HG03439 (cell line): ENCODE measurements around the gene CADM1.

Experiments
- ATAC-seq: cut with Tn5 transposase; IDR thresholded peaks from one replicate; pipeline ENCODE4 v1.9.1; 2021; ENCODE audit warnings: mild to moderate bottlenecking, moderate library complexity; ENCODE audit not compliant: unreplicated experiment

Gene CADM1

DNA sequence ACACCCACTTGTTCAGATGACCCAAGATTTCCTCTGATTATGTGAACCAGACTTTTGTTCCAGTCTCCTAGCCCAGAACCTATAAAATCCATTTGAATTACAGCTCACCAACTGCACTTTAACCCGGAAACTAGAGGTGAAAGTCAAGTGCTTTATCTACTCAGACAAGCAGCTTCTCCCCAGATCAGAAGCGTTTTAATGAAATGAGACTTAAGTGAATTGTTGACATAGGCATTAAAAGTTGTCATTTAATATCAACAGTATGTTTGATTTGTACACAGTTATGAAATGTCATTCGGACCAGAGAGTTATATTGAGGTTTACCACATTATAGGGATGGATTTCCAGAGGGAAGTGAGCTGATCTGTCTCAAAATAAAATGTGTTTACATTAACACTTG, 52.0 kb downstream of the CADM1 start:
- no peak for ATAC-seq

DNA sequence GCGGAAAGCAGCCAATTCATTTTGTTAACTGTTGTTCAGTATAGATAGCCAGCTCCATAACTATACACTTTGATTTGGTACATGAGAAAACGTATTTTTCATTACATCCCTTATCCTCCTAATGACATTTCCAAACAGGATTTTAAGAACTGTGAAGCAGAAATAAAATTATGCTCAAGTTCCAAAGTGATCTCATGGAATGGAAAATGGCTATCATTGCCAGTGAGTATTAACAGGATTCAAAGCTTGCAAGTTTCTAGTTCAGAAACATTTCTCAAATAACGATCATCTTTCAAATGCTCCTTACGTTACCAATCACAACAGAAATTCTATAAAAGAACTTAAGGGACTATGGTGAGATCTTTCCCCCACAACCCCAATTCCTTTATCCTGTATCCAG, 53.7 kb downstream of the CADM1 start:
- ATAC-seq, result no peak

GRCh38 chr11:115447273-115447864, 56.8 kb downstream of the CADM1 start:
- ATAC-seq, result no peak

GRCh38 chr11:115446214-115446613, 58.0 kb downstream of the CADM1 start:
- no peak for ATAC-seq

- ATAC-seq, result no peak
Measured at GRCh38 chr11:115444542-115444941, 59.7 kb downstream of the CADM1 start.

DNA sequence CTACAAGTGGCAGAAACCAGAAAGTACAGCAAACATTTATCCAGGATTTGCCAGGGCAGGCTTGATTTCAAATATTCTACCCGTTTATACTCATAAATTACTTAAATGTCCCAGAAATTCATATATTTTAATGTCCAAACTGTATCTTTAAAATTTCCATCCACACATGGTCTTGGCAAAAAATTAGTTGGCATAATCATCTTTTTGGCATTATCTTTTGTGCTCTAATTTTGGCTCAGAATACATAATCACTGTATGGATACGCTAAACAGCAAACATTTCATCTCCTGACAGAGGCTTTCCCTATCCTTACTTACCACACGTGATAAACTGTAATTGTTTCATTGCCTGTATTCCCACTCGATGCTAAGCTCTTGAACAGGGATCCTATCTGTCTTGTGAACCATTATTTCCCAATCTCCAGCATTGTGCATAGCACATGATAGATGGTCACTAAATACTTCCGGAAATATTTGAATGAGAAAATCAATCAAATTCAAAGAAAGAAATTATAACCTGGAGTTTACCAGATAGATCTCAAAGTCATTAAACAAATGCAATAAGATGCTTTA, 64.2 kb downstream of the CADM1 start:
- no peak for ATAC-seq

DNA sequence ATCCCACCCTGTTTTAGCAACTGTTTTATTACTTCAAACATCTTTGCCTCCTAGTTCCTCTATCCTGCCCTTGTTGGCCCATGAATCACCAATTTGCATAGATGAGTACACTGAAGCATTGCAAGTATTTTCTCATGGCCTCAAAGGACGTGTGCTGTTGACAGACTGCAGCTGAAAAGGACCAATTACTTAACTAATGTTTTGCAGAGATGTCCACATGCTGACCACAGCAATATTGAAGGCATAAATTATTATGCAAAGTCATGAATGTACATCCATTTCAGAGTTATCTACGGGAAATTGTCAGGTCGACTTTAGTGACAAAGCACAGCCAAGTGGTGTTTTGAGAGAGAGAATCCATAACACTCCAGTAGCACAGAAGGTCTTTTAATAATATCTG, 64.8 kb downstream of the CADM1 start:
- no peak for ATAC-seq

- no peak for ATAC-seq
Measured at GRCh38 chr11:115437902-115438575, 66.2 kb downstream of the CADM1 start.

DNA sequence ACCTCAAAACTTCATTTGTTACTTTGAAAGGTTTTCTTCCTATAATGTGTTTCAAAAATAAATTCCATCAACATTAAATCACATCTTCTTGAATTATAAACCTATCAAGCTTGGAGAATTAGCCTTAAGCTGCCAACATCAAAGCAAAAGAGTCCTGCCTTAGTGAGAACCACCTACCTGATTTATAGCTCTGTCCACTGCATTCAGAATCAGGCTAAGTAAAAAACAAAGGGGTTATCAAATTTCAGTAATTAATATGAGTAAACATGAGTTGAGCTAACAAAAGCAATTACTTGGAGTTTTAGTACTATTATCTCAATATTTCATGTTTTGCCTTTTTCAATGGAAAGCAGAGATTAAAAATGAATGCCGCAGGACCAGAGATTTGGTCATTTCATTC, 73.9 kb downstream of the CADM1 start:
- ATAC-seq, result no peak

DNA sequence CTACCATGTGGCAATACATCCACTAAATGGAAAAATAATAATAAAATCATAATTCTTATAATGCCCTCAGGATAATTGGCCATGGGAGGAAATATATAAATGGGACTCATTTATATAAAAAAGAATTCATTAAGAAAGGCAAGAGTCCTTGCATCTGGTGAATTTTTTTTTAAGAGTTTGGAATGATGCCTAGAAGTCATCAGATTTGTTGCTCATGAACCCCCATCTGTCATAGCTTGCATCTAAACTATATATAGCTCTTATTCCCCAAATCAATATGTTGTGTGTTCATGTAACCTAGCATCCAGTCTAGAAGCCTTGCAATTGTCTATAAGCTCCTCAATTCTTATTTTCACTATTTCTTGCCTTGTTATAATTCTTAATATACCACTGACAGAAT, 75.9 kb downstream of the CADM1 start:
- no peak for ATAC-seq

GRCh38 chr11:115425816-115426215, 78.4 kb downstream of the CADM1 start:
- ATAC-seq, result no peak

DNA sequence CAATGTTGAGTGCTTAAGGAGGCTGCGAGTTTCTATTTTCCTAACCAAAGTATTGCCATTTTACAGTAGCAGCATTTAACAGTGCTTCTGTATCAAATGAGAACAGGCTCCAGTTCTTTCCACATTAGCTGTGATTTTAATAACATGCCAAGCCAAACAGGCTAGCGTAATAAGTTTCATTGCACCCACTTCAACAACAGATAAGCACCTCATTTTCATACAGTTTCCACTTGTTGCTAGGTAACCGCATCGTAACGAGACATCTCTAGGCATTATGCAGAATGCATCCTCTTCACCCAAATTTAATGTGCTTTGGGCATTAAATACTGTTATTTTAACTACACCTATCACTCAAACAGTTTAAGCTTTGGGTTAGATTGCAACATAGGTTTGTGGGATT, 79.0 kb downstream of the CADM1 start:
- no peak for ATAC-seq

GRCh38 chr11:115423728-115424459, 80.3 kb downstream of the CADM1 start:
- ATAC-seq, result no peak

GRCh38 chr11:115421992-115422689, 82.1 kb downstream of the CADM1 start:
- ATAC-seq, result no peak

- no peak for ATAC-seq
Measured at GRCh38 chr11:115421352-115421991, 82.7 kb downstream of the CADM1 start.

DNA sequence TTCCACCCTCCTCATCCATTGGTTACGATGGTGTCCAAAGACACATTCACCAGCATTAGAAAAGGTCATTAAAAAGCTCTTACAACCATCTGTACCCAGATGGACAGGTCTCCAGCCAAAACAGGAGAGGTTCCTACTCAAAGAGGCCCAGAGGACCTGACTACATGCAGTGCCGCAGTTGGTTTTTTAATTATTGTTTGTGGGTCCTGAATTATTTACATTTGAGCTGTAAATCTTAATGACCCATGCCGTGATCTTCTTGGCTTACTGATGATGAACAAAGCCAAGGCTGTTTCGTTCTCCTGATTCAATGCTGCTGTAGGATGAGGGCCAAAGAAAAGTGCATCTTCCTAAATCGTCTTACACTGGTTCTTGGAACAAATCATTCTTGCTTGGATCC, 83.7 kb downstream of the CADM1 start:
- ATAC-seq, result no peak

GRCh38 chr11:115418626-115419025, 85.6 kb downstream of the CADM1 start:
- no peak for ATAC-seq

GRCh38 chr11:115418081-115418480, 86.1 kb downstream of the CADM1 start:
- ATAC-seq, result no peak

- ATAC-seq, result no peak
Measured at GRCh38 chr11:115411120-115411519, 93.1 kb downstream of the CADM1 start.

GRCh38 chr11:115409691-115410220, 94.5 kb downstream of the CADM1 start:
- ATAC-seq, result no peak
